ENCODE data around the gene NRG4.

GRCh38 chr15:75905231-75905630, 107.0 kb downstream of the NRG4 start:
- TF ChIP-seq, protein P1, sequence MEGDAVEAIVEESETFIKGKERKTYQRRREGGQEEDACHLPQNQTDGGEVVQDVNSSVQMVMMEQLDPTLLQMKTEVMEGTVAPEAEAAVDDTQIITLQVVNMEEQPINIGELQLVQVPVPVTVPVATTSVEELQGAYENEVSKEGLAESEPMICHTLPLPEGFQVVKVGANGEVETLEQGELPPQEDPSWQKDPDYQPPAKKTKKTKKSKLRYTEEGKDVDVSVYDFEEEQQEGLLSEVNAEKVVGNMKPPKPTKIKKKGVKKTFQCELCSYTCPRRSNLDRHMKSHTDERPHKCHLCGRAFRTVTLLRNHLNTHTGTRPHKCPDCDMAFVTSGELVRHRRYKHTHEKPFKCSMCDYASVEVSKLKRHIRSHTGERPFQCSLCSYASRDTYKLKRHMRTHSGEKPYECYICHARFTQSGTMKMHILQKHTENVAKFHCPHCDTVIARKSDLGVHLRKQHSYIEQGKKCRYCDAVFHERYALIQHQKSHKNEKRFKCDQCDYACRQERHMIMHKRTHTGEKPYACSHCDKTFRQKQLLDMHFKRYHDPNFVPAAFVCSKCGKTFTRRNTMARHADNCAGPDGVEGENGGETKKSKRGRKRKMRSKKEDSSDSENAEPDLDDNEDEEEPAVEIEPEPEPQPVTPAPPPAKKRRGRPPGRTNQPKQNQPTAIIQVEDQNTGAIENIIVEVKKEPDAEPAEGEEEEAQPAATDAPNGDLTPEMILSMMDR (IDR thresholded peaks at IDR 0.05; ENCODE audit: borderline replicate concordance, extremely low read depth, low read length, poor library complexity, severe bottlenecking) = no peak
- TF ChIP-seq EZH2 (IDR thresholded peaks at IDR 0.05; ENCODE audit: borderline replicate concordance, low read depth, low read length, severe bottlenecking) = no peak
